ENCODE results near the gene KCNIP3.
A peak's percentile ranks its signal among the peaks of the same experiment; 100 is the strongest.

DNA sequence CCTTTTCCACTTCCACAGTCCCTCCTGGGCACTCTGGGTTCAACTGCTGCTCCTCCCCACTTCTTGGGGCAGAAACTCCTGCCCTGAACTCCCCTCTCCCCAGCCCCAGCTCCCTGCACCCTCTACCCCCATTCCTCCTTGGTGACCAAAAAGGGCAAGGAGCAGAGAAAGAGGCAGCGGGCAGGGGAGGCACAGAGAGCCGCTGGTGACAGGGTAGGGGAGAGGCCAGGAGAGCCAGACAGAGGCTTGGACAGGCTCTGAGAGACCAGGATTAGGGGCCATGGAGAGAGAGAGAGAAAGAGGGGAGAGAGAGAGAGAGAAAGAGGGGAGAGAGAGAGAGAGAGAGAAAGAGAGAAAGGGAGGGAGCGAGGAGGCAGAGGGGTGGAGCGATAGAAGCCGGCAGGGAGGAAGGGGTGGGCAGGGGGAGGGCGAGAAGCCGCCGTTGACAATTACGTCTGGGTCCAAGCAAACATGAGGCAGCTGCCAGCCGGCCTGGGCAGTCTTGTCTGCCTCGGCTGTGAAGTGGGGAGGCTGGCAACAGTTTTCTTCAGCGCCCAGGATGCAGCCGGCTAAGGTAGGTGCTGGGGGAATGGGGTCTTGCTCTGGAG lies at the start of gene KCNIP3:
- TF ChIP-seq, protein P1, sequence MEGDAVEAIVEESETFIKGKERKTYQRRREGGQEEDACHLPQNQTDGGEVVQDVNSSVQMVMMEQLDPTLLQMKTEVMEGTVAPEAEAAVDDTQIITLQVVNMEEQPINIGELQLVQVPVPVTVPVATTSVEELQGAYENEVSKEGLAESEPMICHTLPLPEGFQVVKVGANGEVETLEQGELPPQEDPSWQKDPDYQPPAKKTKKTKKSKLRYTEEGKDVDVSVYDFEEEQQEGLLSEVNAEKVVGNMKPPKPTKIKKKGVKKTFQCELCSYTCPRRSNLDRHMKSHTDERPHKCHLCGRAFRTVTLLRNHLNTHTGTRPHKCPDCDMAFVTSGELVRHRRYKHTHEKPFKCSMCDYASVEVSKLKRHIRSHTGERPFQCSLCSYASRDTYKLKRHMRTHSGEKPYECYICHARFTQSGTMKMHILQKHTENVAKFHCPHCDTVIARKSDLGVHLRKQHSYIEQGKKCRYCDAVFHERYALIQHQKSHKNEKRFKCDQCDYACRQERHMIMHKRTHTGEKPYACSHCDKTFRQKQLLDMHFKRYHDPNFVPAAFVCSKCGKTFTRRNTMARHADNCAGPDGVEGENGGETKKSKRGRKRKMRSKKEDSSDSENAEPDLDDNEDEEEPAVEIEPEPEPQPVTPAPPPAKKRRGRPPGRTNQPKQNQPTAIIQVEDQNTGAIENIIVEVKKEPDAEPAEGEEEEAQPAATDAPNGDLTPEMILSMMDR (IDR thresholded peaks at IDR 0.05): no peak
- peak in 1 of 3 donors; percentile 63 for TF ChIP-seq POLR2A (IDR thresholded peaks at IDR 0.05)

Data from body of pancreas (tissue), 4 donors.